SK-MEL-5 (cell line): ENCODE measurements around the gene TCEAL4. TPM values are rescaled to one million over a fixed set of nuclear protein-coding genes. Genes with fewer than 3 reads are reported as not detected.
A peak's percentile ranks its signal among the peaks of the same experiment; 100 is the strongest.
"Not testable (repeated sequence)": the region's sequence is repeated elsewhere in the genome, so short reads cannot be mapped to it uniquely, and the experiment has no call there.

ENCODE experiments used
- DNase-seq: peaks from one replicate; pipeline ENCODE4 v3.0.0-alpha.2; 2016; ENCODE audit warnings: low read depth, low spot score
- in situ Hi-C: cut with HindIII; loops from 2 replicates; pipeline ENCODE4 v1.10.0; 2016; ENCODE audit warnings: low sequenced_read_pairs, high pct_unique_total_duplicates, low pct_unique_long_range_greater_than_20kb
- total RNA-seq: library from RNA; depleted of rRNA; stranded (reverse); fragments of >200 nt; shearing (Covaris generic); gene quantifications from 2 replicates; pipeline ENCODE4 v1.2.3, GENCODE V29; 2014

Gene TCEAL4
- total RNA-seq, 1 experiment from 2014 or later, result 79.6 TPM

DNA sequence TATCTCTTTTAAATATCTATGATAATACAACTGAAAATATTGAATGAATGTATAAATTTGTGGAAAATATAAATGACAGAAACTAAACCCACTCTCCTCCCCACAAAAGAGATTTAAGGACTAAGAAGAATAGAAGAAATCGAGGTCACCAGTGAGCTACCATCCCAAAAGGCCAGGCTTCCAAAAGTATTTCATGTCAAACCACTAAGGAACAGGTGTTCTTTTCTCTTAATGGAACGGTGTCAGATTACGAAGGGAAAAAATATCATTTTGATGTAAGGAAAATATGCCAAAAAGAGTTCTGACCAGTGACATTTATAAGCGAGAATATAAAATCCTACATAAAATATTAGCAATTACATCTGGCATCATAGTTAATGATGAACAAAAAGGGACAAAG, 13.6 kb upstream of the TCEAL4 start:
- in situ Hi-C loops, result no loop called here

DNA sequence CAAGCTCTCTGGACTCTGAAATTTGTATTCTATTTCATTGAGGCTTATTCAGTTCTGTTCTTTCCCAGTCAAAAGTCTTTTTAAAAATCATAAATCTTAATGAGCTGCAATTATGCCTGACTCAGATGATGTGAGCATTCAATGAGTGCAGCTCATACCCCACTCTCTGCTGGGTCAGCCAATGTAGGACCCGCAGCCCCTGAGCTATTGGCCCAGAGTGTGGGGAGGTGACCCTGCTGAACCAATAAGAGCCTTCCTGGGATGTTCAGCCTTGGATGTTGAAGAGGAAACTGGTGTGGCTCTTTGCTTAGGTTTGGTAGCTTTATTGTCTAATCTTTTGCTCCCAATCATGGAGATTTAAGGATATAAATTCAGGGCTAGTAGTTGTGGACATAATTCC, 12.1 kb upstream of the TCEAL4 start:
- in situ Hi-C loops, result no loop called here
- no peak for DNase-seq

More for the DNA sequence above, 13.6 kb upstream of the TCEAL4 start:
- no peak for DNase-seq

GRCh38 chrX:103584596-103584995, 719 bp upstream of the TCEAL4 start:
- in situ Hi-C loops, result no loop called here
- peak; percentile 31 for DNase-seq

DNA sequence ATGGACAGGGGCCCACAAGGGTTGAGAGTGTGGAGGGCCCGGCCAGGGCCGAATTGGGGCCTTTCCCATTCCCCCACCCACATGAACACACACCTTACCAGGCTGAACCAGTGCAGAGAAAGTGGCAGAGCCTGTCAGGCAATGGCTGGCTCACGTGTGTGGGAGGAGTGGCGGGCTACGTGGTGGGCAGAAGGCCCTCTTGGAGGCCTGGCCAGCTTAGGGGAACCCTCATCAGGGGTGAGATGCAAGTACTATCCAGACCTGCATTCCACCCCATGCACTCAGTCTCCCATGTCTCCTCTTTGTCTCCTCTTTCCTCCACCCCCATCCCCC, 965 bp downstream of the TCEAL4 start:
- in situ Hi-C loops, result no loop called here
- no peak for DNase-seq

DNA sequence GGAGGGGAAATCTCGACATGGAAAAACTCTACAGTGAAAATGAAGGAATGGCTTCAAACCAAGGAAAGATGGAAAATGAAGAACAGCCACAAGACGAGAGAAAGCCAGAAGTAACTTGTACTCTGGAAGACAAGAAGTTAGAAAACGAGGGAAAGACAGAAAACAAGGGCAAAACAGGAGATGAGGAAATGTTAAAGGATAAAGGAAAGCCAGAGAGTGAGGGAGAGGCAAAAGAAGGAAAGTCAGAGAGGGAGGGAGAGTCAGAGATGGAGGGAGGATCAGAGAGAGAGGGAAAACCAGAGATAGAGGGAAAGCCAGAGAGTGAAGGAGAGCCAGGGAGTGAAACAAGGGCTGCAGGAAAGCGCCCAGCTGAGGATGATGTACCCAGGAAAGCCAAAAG, 1.3 kb downstream of the TCEAL4 start:
- no peak for DNase-seq
- in situ Hi-C loops, result no loop called here

GRCh38 chrX:103592295-103592694, 7.0 kb downstream of the TCEAL4 start:
- in situ Hi-C loops, DNase-seq: not testable (repeated sequence)

DNA sequence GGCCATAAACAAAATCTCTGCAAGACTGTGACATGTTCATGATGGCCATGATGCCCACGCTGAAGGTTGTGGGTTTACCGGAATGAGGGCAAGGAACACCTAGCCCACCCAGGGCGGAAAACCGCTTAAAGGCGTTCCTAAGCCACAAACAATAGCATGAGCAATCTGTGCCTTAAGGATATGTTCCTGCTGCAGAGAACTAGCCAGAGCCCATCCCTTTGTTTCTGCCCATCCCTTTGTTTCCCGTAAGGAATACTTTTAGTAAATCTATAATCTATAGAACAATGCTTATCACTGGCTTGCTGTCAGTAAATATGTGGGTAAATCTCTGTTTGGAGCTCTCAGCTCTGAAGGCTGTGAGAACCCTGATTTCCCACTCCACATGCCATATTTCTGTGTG, 9.9 kb downstream of the TCEAL4 start:
- DNase-seq, in situ Hi-C loops: not testable (repeated sequence)

- in situ Hi-C loops, result no loop called here
- peak; percentile 6 for DNase-seq
Observed at GRCh38 chrX:103607364-103608305, 22.3 kb downstream of the TCEAL4 start, which contains the start of gene TCEAL3. Gene TCEAL3, plus strand, starts transcription at chrX:103607963. Its CDS starts 1,102 bp downstream, at chrX:103609065.

- no peak for DNase-seq
- in situ Hi-C loops, result no loop called here
Observed at GRCh38 chrX:103608306-103608963, 23.1 kb downstream of the TCEAL4 start.

DNA sequence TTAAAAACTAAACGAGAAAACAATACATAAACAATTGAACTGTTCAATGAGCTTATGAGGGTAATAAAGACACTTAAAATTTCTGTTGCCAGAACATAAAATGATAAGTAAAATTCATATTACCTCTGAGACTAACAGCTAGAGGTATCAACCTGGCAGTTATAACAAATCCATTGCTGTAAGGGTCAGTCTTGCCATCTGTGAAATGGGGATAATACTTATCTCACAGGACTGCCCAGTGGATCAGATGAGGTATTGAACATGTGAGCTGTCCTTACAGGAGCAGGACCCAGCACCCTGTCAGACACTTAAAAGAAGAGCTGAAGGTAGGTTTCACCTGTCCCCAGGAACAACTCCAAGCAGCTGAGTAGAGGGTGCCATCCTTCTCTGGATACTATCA, 25.0 kb downstream of the TCEAL4 start:
- DNase-seq, result no peak
- in situ Hi-C loops, result no loop called here

DNA sequence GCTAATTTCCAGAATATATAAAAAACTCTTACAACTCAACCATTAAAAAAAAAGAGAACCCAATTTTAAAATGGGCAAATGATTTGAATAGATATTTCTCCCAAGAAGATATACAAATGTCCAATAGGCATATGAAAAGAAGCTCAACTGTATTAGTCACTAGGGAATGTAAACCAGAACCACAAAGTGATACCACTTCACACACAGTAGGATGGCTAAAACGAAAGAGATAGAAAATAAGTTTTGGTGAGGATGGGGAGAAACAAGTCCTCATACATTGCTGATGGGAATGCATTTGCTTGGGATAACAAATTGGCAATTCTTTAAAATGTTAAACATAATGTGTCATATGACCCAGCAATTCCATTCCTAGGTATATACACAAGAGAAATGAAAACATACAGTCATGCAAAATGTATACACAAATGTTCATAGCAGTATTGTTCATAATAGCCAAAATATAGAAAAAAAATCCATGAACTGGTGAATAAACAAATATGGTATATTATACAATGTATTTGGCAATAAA, 28.1 kb downstream of the TCEAL4 start:
- DNase-seq, result no peak
- in situ Hi-C loops, result no loop called here

- no peak for DNase-seq
- in situ Hi-C loops, result no loop called here
Observed at GRCh38 chrX:103614999-103615398, 29.7 kb downstream of the TCEAL4 start.

GRCh38 chrX:103615781-103616371, 30.6 kb downstream of the TCEAL4 start:
- in situ Hi-C loops, result no loop called here
- DNase-seq, result no peak

GRCh38 chrX:103616676-103617186, 31.4 kb downstream of the TCEAL4 start:
- in situ Hi-C loops, result no loop called here
- no peak for DNase-seq

GRCh38 chrX:103624111-103624510, 38.8 kb downstream of the TCEAL4 start:
- in situ Hi-C loops, result no loop called here
- DNase-seq, result no peak

GRCh38 chrX:103626855-103627254, 41.5 kb downstream of the TCEAL4 start:
- in situ Hi-C loops, result no loop called here
- DNase-seq, result no peak

DNA sequence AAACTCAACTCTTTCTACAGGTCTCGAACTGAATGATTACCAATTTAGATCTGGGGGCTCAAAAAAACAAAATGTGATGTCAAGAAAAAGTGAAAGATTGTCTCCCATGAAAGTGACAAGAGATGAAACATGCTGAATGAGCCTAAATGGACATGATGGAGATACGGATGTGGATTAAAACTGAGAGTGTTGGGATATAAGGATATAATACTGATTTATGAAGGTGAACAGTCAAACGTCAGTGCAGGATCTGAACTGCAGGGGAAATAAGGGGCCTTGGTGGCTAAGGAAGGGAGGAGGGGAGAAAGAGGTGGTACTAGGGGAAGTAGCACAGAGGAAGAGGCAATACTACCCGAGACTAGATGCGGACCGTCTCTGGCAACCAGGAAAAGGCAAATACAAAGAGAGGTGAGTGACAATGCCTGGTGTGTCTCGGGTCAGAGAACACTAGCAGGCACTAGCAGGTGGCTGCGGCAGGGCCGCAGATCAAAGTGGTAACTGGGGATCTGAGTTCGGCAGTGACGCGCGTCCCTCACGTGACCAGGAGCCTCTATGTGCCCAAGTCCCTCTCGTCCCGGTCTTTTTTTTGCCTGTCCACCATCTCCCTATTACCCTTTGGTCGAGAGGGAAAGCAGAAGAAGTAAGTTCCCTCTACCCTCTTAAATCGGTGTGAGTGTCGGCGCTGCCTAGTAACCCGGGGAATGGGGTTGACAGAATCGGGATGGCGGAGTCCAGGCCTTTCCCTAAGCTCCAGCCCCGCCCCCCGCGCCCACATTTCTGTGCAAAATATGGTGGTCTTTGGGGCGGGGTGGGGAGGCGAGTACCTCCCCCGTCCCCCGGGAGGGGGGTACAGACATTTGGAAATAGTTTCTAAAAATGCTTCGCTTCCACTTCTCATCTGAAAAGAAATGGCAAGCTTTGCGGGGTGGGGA, 43.3 kb downstream of the TCEAL4 start, which contains the start of gene TCEAL1:
TSS of gene TCEAL1 (plus strand) at position 590 of the 932 bp plus-strand sequence. CDS start 942 bp downstream, outside the sequence.
- in situ Hi-C loops, result no loop called here
- peak; percentile 34 for DNase-seq
